ENCODE measurements around the gene SPATA46.

DNA sequence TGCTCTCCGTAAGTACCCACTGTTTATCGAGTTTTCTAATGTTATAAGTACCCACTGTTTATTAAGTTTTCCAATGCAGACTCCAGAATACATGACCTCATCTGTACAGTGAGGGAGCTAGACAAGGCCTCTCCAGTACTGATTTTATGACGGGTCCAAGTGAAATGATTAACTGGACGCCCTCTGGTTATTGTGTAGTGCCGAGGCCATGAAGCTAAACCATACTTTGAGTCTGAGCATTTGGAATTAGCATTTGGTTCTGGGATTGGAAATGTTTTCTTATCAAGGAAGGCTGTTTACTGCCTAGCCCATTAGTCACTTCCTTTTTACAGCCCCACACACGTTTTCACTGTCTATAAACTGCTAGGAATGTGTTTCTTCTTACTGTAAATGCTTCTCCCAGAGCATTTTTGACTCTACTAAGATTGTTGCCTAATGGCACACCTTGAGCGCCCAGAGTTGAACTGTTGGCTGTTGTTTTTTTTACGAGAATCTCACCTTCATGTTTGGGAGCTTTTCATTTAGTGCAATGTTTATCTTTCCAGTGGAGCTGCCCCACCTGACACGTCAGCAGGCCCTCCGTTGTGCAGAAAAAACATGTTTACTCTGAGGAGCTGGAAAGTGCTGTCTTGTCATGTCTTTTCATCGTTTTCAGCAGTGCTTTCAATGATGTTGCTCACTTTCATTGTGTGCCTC lies 26.9 kb downstream of the SPATA46 start:
- TF ChIP-seq, protein P1, sequence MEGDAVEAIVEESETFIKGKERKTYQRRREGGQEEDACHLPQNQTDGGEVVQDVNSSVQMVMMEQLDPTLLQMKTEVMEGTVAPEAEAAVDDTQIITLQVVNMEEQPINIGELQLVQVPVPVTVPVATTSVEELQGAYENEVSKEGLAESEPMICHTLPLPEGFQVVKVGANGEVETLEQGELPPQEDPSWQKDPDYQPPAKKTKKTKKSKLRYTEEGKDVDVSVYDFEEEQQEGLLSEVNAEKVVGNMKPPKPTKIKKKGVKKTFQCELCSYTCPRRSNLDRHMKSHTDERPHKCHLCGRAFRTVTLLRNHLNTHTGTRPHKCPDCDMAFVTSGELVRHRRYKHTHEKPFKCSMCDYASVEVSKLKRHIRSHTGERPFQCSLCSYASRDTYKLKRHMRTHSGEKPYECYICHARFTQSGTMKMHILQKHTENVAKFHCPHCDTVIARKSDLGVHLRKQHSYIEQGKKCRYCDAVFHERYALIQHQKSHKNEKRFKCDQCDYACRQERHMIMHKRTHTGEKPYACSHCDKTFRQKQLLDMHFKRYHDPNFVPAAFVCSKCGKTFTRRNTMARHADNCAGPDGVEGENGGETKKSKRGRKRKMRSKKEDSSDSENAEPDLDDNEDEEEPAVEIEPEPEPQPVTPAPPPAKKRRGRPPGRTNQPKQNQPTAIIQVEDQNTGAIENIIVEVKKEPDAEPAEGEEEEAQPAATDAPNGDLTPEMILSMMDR (IDR thresholded peaks at IDR 0.05; ENCODE audit: insufficient read depth, low read length, poor library complexity, severe bottlenecking), result no peak
- TF ChIP-seq EZH2phosphoT487 (conservative IDR thresholded peaks at IDR 0.05; ENCODE audit: low read length), result no peak

All from SU-DHL-6 (cell line).